NCI-H1694 treated with DMSO at 0.1 percent for 48 hours (cell line): ENCODE measurements around the gene NALCN.

Source experiments
- DNase-seq: peaks from one replicate; lab custom pipeline; 2025; lab: John Stamatoyannopoulos, UW

NALCN gene

GRCh38 chr13:101123028-101123427, 293.3 kb downstream of the NALCN start:
- DNase-seq: no peak

- DNase-seq: no peak
These were observed 294.7 kb downstream of the NALCN start for GRCh38 chr13:101121608-101122007.

GRCh38 chr13:101120007-101120406, 296.3 kb downstream of the NALCN start:
- DNase-seq: no peak

- DNase-seq: no peak
These were observed 299.5 kb downstream of the NALCN start for GRCh38 chr13:101116826-101117225.

DNA sequence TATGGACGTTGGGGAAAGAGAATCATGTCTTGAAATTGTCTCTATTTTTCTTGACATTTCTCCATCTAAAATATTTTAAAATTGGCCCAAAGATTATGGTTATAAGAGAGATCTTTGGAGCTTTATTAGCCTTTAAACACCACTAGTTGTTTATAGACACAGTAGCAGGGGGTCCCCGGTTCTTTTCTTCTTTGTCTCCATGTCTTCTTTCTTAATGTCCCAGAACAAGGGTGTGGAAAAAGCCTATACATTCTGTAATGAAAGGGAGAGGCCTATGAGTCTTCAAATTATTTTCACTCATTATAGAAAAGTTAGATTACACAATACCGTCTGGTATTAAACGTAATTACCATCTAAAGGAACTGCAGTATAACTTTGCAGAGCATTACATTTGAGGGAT, 300.0 kb downstream of the NALCN start:
- no peak for DNase-seq

DNA sequence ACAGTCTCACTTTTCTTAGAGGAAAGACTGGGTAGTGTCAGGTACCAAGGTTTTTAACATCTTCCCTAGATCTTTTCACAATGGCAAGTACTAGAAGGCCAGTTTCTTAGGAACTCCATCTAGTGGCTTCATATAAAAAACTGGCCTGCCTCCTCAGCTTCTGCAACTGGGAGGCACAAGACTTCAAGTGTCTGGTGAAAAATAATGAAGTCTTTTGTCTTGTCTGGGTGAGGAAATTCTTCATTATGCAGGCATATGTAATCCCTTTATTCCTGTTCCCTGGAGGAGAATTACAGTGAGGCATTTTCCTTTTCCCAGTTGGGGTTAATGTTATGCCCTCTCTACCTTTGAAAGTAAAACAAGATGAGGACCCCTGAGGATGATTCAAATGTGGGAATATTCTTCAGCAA, 300.5 kb downstream of the NALCN start:
- DNase-seq: no peak

GRCh38 chr13:101111894-101112293, 304.4 kb downstream of the NALCN start:
- DNase-seq: no peak

DNA sequence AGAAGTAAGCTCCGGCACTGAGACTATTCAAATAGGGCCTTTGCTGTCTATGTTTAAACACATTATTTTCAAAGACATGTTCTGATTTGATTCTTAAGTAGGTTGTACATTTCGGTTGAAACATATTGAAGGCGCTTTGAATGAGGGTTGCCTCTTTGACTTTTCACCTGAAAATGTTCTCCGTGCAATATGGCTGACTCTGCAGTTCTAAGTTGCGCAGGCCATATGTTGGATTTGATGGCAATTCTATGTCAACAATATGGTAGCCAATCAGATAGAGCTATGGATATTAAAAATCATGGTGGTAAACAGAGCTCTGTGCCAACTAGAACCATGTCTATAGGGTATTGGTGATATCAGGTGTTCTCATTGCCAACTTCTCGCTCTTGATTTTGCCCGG, 307.3 kb downstream of the NALCN start:
- no peak for DNase-seq

DNA sequence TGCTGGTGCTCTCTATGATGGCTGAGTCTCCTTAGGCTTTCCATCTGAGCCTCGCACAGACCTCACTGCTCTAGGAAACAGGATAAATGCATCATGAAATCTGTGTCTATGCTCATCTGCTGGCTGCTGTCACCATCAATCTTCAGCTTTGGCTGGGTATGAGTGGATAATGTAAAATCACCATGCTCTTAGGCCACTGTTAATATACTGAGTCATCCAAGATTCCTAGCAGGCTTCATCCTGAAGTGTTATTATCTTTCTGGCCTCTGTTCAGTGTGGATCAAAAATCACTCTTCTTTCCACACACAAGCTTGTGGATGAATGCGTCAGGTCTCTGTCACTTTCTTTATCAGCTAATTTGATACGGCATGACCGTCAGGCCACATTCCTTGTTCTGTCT, 317.4 kb downstream of the NALCN start:
- DNase-seq: no peak

DNA sequence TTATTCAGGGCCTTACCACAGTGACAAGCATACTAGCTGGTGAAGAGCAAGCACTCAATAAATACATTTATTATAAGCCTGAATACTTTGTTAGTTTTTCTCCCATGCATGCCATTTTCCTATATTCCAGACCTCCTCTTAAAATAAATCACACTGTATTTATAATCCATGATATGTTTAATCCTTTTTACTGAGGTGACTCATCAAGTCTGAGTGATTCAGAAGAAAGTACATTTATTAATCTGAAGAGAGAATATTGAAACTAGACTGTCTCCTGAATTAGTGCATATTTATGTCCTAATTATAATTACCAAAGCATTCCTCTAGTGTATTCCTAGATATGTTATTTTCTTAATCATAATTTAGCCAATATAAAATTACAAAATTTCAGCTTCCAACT, 323.3 kb downstream of the NALCN start:
- DNase-seq: no peak

DNA sequence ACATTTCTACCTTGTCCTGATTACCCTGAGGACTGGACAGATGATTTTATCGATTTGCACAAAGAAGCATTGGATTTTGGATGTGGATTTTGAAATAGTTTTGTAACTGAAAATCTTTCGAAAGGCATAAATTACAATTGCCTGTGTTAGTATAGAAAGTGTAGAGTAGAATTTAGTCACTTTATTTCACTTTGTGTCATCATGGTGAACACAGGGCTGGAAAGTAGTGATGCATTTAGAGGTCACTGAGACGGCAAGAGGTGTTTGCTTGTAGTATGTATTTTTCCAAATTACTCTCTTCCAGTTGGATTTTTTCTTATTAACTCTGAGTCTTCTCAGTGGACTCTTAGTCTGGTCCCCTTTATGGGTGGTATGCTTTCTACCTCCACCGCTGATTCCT, 326.0 kb downstream of the NALCN start:
- DNase-seq: no peak

DNA sequence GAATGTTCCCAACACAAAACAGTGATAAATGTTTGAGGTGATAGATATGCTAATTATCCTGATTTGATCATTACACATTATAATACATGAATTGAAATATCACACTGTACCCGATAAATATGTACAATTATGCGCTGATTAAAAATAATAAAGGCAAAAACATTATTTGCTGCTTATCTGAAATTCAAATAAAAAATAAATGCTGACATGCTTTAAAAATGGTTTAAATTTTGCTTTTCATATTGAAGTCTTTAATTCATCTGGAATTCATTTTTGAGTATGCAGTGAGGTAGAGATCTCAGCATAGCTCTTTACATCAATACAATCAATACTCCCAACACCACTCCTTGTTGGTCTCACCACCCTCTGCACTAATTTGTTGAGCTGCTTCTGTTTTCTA, 330.8 kb downstream of the NALCN start:
- DNase-seq: no peak

DNA sequence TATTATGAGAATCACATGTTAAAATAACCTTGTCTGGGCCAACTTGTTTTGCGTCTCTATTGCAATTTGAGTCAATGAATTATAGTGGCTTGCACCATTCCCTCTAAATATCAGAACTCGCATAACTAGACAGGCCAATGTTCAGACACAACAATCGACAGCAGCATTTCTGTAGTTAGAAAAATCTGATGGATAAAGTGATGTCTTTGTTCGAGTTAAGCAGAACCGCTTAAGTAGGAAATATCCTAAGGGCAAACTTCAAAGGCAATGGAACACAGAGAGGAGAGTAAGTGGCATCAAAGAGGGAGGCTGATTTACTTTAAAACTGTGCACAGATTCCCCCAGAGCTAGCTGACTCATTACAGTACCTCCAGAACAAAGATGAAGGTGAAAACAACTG, 333.9 kb downstream of the NALCN start:
- DNase-seq: no peak

- no peak for DNase-seq
These were observed 335.7 kb downstream of the NALCN start for GRCh38 chr13:101080616-101081015.

DNA sequence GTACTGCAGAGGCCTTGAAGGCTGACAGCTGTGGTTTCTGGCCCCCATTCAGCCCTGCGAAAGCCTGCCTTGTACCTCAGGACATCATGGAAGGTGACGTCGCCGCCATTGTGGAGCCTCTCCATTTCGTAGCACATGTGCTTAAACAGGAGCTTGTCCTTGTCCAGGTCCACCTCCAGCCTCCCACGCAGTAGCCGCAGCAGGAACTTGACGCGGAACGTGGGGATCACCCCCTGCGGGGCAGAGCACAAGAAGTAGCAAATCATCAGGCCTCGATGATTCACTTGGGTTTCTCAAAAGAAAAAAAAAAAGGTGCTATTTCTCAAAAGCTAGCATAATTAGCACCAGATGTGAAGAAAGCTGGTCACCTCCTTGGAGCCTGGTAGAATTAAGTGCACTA, 351.0 kb downstream of the NALCN start:
- no peak for DNase-seq

- DNase-seq: no peak
These were observed 356.5 kb downstream of the NALCN start for GRCh38 chr13:101059793-101060192.

- no peak for DNase-seq
These were observed 357.5 kb downstream of the NALCN start for GRCh38 chr13:101058841-101059240.

GRCh38 chr13:101053301-101054093, 362.8 kb downstream of the NALCN start:
- no peak for DNase-seq

GRCh38 chr13:101049166-101049850, 367.0 kb downstream of the NALCN start:
- DNase-seq: no peak

GRCh38 chr13:101036546-101036945, 379.8 kb downstream of the NALCN start:
- no peak for DNase-seq

GRCh38 chr13:101035119-101035620, 381.1 kb downstream of the NALCN start:
- no peak for DNase-seq

GRCh38 chr13:101026736-101027398, 389.4 kb downstream of the NALCN start:
- DNase-seq: no peak

GRCh38 chr13:101026328-101026727, 390.0 kb downstream of the NALCN start:
- DNase-seq: no peak
